Measurements from ENCODE around the gene TREML1.

Gene TREML1

GRCh38 chr6:41187924-41188886, 34.1 kb upstream of the TREML1 start:
- no peak overlapping the region for H3K4me3 ChIP-seq (ENCODE audit: low read depth, low read length)
- DNase-seq (ENCODE audit: low read depth, low spot score), result no peak
- in situ Hi-C loops (cut with HindIII; ENCODE audit: low sequenced_read_pairs), result no loop called here
- TF ChIP-seq CTCF (IDR thresholded peaks at IDR 0.05; ENCODE audit: low read depth, low read length), result no peak

GRCh38 chr6:41186031-41186562, 31.9 kb upstream of the TREML1 start:
- TF ChIP-seq CTCF (IDR thresholded peaks at IDR 0.05; ENCODE audit: low read depth, low read length), result no peak

GRCh38 chr6:41184761-41185160, 30.6 kb upstream of the TREML1 start:
- no peak overlapping the region for H3K4me3 ChIP-seq (ENCODE audit: low read depth, low read length)

More at GRCh38 chr6:41186031-41186562, 31.9 kb upstream of the TREML1 start:
- no peak for DNase-seq (ENCODE audit: low read depth, low spot score)
- in situ Hi-C loops (cut with HindIII; ENCODE audit: low sequenced_read_pairs), result no loop called here
- no peak overlapping the region for H3K4me3 ChIP-seq (ENCODE audit: low read depth, low read length)

GRCh38 chr6:41182069-41183034, 28.2 kb upstream of the TREML1 start:
- H3K4me3 ChIP-seq (ENCODE audit: low read depth, low read length), result no peak overlapping the region
- peak; percentile 33 for DNase-seq (ENCODE audit: low read depth, low spot score)
- in situ Hi-C loops (cut with HindIII; ENCODE audit: low sequenced_read_pairs), result no loop called here
- peak; percentile 67 for TF ChIP-seq CTCF (IDR thresholded peaks at IDR 0.05; ENCODE audit: low read depth, low read length)

More at GRCh38 chr6:41184761-41185160, 30.6 kb upstream of the TREML1 start:
- in situ Hi-C loops (cut with HindIII; ENCODE audit: low sequenced_read_pairs), result no loop called here
- no peak for DNase-seq (ENCODE audit: low read depth, low spot score)
- TF ChIP-seq CTCF (IDR thresholded peaks at IDR 0.05; ENCODE audit: low read depth, low read length), result no peak

GRCh38 chr6:41181566-41181965, 27.4 kb upstream of the TREML1 start:
- no peak overlapping the region for H3K4me3 ChIP-seq (ENCODE audit: low read depth, low read length)
- in situ Hi-C loops (cut with HindIII; ENCODE audit: low sequenced_read_pairs), result no loop called here
- no peak for TF ChIP-seq CTCF (IDR thresholded peaks at IDR 0.05; ENCODE audit: low read depth, low read length)
- DNase-seq (ENCODE audit: low read depth, low spot score), result no peak

GRCh38 chr6:41179163-41179562, 25.0 kb upstream of the TREML1 start:
- in situ Hi-C loops (cut with HindIII; ENCODE audit: low sequenced_read_pairs), result no loop called here
- TF ChIP-seq CTCF (IDR thresholded peaks at IDR 0.05; ENCODE audit: low read depth, low read length), result no peak
- no peak for DNase-seq (ENCODE audit: low read depth, low spot score)
- no peak overlapping the region for H3K4me3 ChIP-seq (ENCODE audit: low read depth, low read length)
